ENCODE measurements around the gene MMP15.
"Not testable (repeated sequence)": the region's sequence is repeated elsewhere in the genome, so short reads cannot be mapped to it uniquely, and the experiment has no call there.

Gene MMP15

GRCh38 chr16:58094026-58094425 is 68.5 kb downstream of the MMP15 start:
- no peak for FAIRE-seq

GRCh38 chr16:58094791-58095574 is 69.4 kb downstream of the MMP15 start:
- no peak for FAIRE-seq

- not testable (repeated sequence) for FAIRE-seq
Observed at GRCh38 chr16:58095575-58095960, 70.0 kb downstream of the MMP15 start.

- no peak for FAIRE-seq
Observed at GRCh38 chr16:58096249-58096648, 70.7 kb downstream of the MMP15 start.
